HUES64 (cell line): ENCODE results near the gene MAP4K3.

ENCODE experiments used
- H3K27ac ChIP-seq: 2 replicates; pipeline ENCODE4 v1.7.0; 2013; ENCODE audit warnings: low read depth, low read length, inconsistent platforms
- H3K27me3 ChIP-seq: 2 replicates; pipeline ENCODE4 v1.6.1; 2013; ENCODE audit warnings: mild to moderate bottlenecking, low read length; ENCODE audit not compliant: insufficient read depth
- H3K36me3 ChIP-seq: 2 replicates; pipeline ENCODE4 v1.6.1; 2013; ENCODE audit warnings: mild to moderate bottlenecking, low read length; ENCODE audit not compliant: insufficient read depth
- H3K4me1 ChIP-seq: 2 replicates; pipeline ENCODE4 v1.6.1; 2013; ENCODE audit warnings: mild to moderate bottlenecking, low read length, moderate library complexity; ENCODE audit not compliant: insufficient read depth
- H3K4me3 ChIP-seq: 2 replicates; pipeline ENCODE4 v1.5.1; 2013; ENCODE audit warnings: mild to moderate bottlenecking, low read length, moderate library complexity
- H3K9ac ChIP-seq: 2 replicates; pipeline ENCODE4 v1.6.1; 2013; ENCODE audit warnings: mild to moderate bottlenecking, low read depth, low read length
- H3K9me3 ChIP-seq: 2 replicates; pipeline ENCODE4 v1.6.1; 2013; ENCODE audit warnings: low read depth, low read length; ENCODE audit not compliant: insufficient read depth
- WGBS: fragments of 150-250, 120-280 bp; methylation state at CpG from one replicate; pipeline ENCODE4 v1.1.7; 2013; ENCODE audit warnings: missing lambda C conversion rate; 5-methylcytosine and 5-hydroxymethylcytosine counted together

The MAP4K3 gene

DNA sequence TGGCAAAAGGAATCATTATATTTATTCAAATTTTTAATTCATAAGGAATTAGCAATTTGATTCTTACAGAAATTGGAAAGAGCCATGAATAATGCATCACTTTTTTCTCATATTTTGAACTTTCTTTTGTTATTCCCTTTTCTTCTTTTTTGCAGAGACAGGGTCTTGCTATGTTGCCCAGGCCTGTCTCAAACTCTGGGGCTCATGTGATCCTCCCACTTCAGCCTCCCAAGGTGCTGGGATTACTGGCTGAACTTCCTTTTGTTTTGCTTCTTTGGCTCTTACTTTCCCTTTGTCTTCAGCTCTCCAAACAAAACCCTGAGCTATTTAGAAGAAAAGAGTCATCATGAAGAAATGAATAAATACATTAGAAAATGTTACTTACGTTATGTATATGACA lies 224.1 kb downstream of the MAP4K3 start:
- H3K27me3 ChIP-seq = no peaks in the 10 kb centered on the region
- H3K36me3 ChIP-seq = no peaks in the 10 kb centered on the region
- WGBS = 100% methylated on average over 1 of the region's 1 CpG
- no peak overlapping the region for H3K27ac ChIP-seq
- no peak overlapping the region for H3K4me3 ChIP-seq
- H3K9me3 ChIP-seq = no peaks in the 10 kb centered on the region
- H3K4me1 ChIP-seq = no peaks in the 10 kb centered on the region
- no peak overlapping the region for H3K9ac ChIP-seq

- no peaks in the 10 kb centered on the region for H3K27me3 ChIP-seq
- 98% methylated on average over 1 of the region's 1 CpG for WGBS
- H3K36me3 ChIP-seq = no peaks in the 10 kb centered on the region
- H3K27ac ChIP-seq = no peak overlapping the region
- no peaks in the 10 kb centered on the region for H3K4me1 ChIP-seq
- no peak overlapping the region for H3K9ac ChIP-seq
- no peaks in the 10 kb centered on the region for H3K9me3 ChIP-seq
- no peak overlapping the region for H3K4me3 ChIP-seq
Observed at GRCh38 chr2:39210846-39211245, 226.2 kb downstream of the MAP4K3 start.

GRCh38 chr2:39203382-39203781 lies 233.7 kb downstream of the MAP4K3 start:
- Histone ChIP-seq H3K27ac (peak overlapping the region; percentile 91), H3K4me3 (no peak overlapping the region), H3K9ac (no peak overlapping the region), H3K27me3 (no peaks in the 10 kb centered on the region), H3K9me3 (no peaks in the 10 kb centered on the region), H3K36me3 (no peaks in the 10 kb centered on the region), H3K4me1 (peaks cover 18% of the 10 kb centered on the region)
- 89% methylated on average over 4 of the region's 6 CpGs for WGBS

DNA sequence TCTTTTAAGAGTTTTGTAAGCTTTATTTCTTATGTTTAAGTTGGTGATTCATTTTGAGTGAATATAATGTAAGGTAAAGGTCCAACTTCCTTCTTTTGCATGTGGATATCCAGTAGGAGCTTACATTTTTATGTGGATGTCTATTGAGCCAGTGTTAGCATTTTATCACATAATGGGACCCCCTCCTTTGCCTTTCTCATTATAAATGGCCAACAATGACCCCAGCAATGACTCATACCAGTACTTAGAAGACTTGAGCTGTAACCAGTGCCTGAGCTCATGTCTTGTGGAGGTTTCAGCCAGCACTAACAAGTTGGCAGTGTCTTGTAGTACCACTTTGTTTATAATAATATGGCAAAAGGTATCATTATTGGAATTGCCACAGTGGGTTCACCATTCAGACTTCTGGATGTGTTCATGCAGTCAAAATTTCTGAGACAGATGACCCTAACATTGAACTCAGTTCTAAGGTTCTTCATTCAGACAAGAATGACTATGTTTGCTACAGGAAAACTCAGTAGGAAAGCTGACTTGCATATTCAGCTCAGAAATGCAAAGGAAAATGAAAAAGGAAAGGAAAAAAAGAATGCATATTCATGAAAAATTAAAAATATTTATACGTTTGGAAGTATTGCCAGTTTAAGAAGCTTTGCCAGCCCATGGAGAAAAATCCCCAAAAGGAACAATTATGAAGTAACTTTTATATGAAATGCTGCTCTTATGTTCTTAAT lies 234.3 kb downstream of the MAP4K3 start:
- H3K4me3 ChIP-seq = peak overlapping the region; percentile 5; the same call in 1 of the 2 replicates
- 82% methylated on average over 1 of the region's 1 CpG for WGBS
- H3K4me1 ChIP-seq = peaks cover 18% of the 10 kb centered on the region
- no peaks in the 10 kb centered on the region for H3K36me3 ChIP-seq
- no peaks in the 10 kb centered on the region for H3K9me3 ChIP-seq
- no peak overlapping the region for H3K9ac ChIP-seq
- H3K27ac ChIP-seq = peak overlapping the region; percentile 91
- H3K27me3 ChIP-seq = no peaks in the 10 kb centered on the region
